T follicular helper cell (primary cell): ENCODE results near the gene SCN5A.

ENCODE experiments used
- DNase-seq: peaks from one replicate; pipeline ENCODE4 v3.0.0-alpha.2; 2020; ENCODE audit warnings: low read depth

SCN5A gene

GRCh38 chr3:38560996-38561717 lies 88.3 kb downstream of the SCN5A start:
- no peak for DNase-seq

GRCh38 chr3:38560284-38560683 lies 89.2 kb downstream of the SCN5A start:
- DNase-seq, result no peak

- DNase-seq, result no peak
Measured at GRCh38 chr3:38558864-38559263, 90.6 kb downstream of the SCN5A start.

- DNase-seq, result no peak
Measured at GRCh38 chr3:38556640-38557358, 92.7 kb downstream of the SCN5A start.

GRCh38 chr3:38555926-38556325 lies 93.6 kb downstream of the SCN5A start:
- DNase-seq, result no peak

GRCh38 chr3:38555149-38555840 lies 94.2 kb downstream of the SCN5A start:
- no peak for DNase-seq

GRCh38 chr3:38554127-38554827 lies 95.2 kb downstream of the SCN5A start:
- no peak for DNase-seq

GRCh38 chr3:38553071-38553470 lies 96.4 kb downstream of the SCN5A start:
- DNase-seq, result no peak

- DNase-seq, result no peak
Measured at GRCh38 chr3:38552364-38552763, 97.1 kb downstream of the SCN5A start.

- DNase-seq, result no peak
Measured at GRCh38 chr3:38551026-38551832, 98.3 kb downstream of the SCN5A start.

GRCh38 chr3:38549957-38550840 lies 99.3 kb downstream of the SCN5A start:
- no peak for DNase-seq

GRCh38 chr3:38549486-38549885 lies 100.0 kb downstream of the SCN5A start:
- no peak for DNase-seq

GRCh38 chr3:38549082-38549481 lies 100.4 kb downstream of the SCN5A start:
- no peak for DNase-seq

GRCh38 chr3:38548154-38548931 lies 101.1 kb downstream of the SCN5A start:
- DNase-seq, result no peak

- DNase-seq, result no peak
Measured at GRCh38 chr3:38545983-38546382, 103.5 kb downstream of the SCN5A start.

GRCh38 chr3:38545550-38545949 lies 103.9 kb downstream of the SCN5A start:
- DNase-seq, result no peak

- no peak for DNase-seq
Measured at GRCh38 chr3:38544926-38545325, 104.6 kb downstream of the SCN5A start.

- DNase-seq, result no peak
Measured at GRCh38 chr3:38543586-38543985, 105.9 kb downstream of the SCN5A start.

GRCh38 chr3:38542401-38543298 lies 106.8 kb downstream of the SCN5A start:
- DNase-seq, result no peak
